Measurements from ENCODE around the gene C17orf113.

C17orf113 gene

DNA sequence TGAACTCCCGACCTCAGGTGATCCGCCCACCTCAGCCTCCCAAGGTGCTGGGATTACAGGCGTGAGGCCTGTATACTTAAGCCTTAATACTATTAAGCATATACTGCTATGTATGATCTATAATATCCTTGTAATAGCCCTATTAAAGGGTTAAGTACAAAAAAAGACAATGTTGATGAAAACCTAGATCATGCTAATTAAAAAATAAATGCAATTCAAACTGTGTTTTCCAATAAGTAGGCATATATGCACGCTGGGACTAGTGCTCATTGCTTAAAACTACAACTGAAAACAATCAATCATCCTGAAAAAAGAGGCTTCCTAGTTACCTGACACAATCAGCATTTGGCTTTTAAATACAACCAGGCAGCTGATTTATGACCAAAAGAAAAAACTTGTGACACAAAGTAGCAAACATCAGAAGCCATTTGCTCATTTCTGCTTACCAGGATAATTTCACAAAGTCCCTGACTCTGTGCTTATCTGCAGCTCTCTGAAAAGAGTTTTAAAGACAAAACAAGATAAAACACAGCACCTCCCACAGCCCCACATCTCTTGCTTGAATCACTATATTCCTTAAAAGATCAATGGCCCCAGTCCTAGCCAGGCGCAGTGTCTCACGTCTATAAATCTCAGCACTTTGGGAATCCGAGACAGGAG lies 36.8 kb upstream of the C17orf113 start:
- no peaks in the 10 kb centered on the region for H3K36me3 ChIP-seq (ENCODE audit: control insufficient read depth, insufficient read depth, low read length)
- H3K4me1 ChIP-seq (ENCODE audit: control insufficient read depth, insufficient read depth, low read length): peaks cover 5% of the 10 kb centered on the region
- peaks cover 7% of the 10 kb centered on the region for H3K27me3 ChIP-seq (ENCODE audit: control insufficient read depth, insufficient read depth, low read length)
- H3K9me3 ChIP-seq (ENCODE audit: control insufficient read depth, low read length): no peaks in the 10 kb centered on the region
- no peak overlapping the region for H3K9ac ChIP-seq (ENCODE audit: low read length)
- H3K4me3 ChIP-seq (ENCODE audit: low read length): no peak overlapping the region

GRCh38 chr17:42081516-42082129 lies 31.2 kb upstream of the C17orf113 start:
- no peaks in the 10 kb centered on the region for H3K27me3 ChIP-seq (ENCODE audit: control insufficient read depth, insufficient read depth, low read length)
- no peaks in the 10 kb centered on the region for H3K9me3 ChIP-seq (ENCODE audit: control insufficient read depth, low read length)

GRCh38 chr17:42079541-42079940 lies 29.1 kb upstream of the C17orf113 start:
- Histone ChIP-seq H3K9me3 (ENCODE audit: control insufficient read depth, low read length) (no peaks in the 10 kb centered on the region), H3K4me1 (ENCODE audit: control insufficient read depth, insufficient read depth, low read length) (no peaks in the 10 kb centered on the region), H3K36me3 (ENCODE audit: control insufficient read depth, insufficient read depth, low read length) (no peaks in the 10 kb centered on the region), H3K27me3 (ENCODE audit: control insufficient read depth, insufficient read depth, low read length) (no peaks in the 10 kb centered on the region), H3K4me3 (ENCODE audit: low read length) (no peak overlapping the region), H3K9ac (ENCODE audit: low read length) (no peak overlapping the region)

More at GRCh38 chr17:42081516-42082129, 31.2 kb upstream of the C17orf113 start:
- no peak overlapping the region for H3K9ac ChIP-seq (ENCODE audit: low read length)
- H3K4me1 ChIP-seq (ENCODE audit: control insufficient read depth, insufficient read depth, low read length): no peaks in the 10 kb centered on the region
- H3K36me3 ChIP-seq (ENCODE audit: control insufficient read depth, insufficient read depth, low read length): no peaks in the 10 kb centered on the region
- H3K4me3 ChIP-seq (ENCODE audit: low read length): no peak overlapping the region

DNA sequence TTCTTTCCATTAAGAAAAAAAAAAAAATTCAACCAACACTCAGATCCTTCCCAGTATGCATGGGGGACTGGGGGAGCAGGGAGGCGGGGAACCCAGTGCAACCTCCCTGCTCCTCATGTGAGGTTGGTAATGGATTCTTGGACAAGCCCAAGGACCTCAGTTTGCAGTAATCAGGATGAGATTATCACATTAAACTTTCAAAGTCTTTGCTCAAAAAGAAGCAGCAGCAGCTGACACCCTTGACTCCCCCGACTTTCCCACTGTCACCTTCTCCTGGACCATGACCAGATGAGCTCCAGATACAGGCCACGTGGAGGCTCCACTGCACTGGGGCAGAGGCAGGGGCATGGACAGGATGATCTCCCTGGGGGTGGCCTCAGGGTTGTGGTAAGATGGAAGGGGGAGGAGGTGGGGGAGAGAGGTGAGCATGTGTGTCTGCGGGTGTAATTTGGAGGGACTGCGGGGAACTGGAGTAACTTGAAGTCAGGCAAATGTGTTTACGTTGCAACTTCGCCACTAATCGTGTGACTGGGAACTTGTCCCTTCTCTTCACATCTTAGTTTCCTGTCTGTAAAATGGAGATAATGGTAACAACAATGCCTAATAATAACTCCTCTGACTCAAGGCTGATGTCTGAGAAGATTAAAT lies 28.1 kb upstream of the C17orf113 start:
- H3K9ac ChIP-seq (ENCODE audit: low read length): no peak overlapping the region

GRCh38 chr17:42077755-42078154 lies 27.4 kb upstream of the C17orf113 start:
- H3K27me3 ChIP-seq (ENCODE audit: control insufficient read depth, insufficient read depth, low read length): peaks cover 11% of the 10 kb centered on the region
- no peaks in the 10 kb centered on the region for H3K9me3 ChIP-seq (ENCODE audit: control insufficient read depth, low read length)
- peaks cover under 1% of the 10 kb centered on the region for H3K4me1 ChIP-seq (ENCODE audit: control insufficient read depth, insufficient read depth, low read length)
- H3K36me3 ChIP-seq (ENCODE audit: control insufficient read depth, insufficient read depth, low read length): no peaks in the 10 kb centered on the region
- no peak overlapping the region for H3K4me3 ChIP-seq (ENCODE audit: low read length)
- no peak overlapping the region for H3K9ac ChIP-seq (ENCODE audit: low read length)

More for the DNA sequence above, 28.1 kb upstream of the C17orf113 start:
- Histone ChIP-seq H3K4me1 (ENCODE audit: control insufficient read depth, insufficient read depth, low read length) (no peaks in the 10 kb centered on the region), H3K9me3 (ENCODE audit: control insufficient read depth, low read length) (no peaks in the 10 kb centered on the region), H3K4me3 (ENCODE audit: low read length) (no peak overlapping the region), H3K27me3 (ENCODE audit: control insufficient read depth, insufficient read depth, low read length) (peaks cover 4% of the 10 kb centered on the region), H3K36me3 (ENCODE audit: control insufficient read depth, insufficient read depth, low read length) (no peaks in the 10 kb centered on the region)

DNA sequence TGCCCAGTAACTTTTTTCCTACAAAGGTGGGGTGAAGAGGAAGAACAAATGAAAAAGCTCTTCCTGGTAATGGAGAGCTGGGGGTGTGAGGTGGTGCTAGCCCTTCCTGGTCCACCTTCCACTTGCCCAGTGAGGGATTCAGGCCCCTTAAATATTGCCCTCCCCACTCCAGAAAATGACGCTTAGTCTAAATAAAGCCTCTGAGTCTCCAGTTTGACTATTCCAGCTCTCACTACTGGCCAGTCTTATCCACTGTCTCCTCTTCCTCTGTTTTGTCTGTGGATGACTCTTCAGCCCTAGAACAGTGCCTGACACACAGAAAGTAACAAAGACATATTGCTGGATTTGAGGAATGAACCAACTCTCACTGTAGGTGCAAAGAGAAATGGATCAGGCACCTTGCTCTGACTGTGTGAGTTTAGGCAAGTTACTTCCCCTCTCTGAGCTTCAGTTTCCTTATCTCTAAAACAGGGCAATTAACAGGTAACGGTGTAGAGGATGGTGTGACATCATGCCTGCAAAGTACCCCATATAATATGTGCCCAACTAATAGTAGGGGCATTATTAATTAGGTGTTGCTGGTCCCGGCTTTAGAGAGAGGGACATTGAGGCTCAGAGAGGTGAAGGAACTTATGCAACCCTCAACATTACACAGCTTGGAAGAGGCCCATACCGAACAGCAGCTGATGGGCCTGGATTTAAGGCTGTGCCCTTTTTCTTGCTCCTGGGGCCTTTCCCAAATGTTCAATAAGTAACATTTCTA lies 26.6 kb upstream of the C17orf113 start:
- H3K4me3 ChIP-seq (ENCODE audit: low read length): no peak overlapping the region
- peaks cover 8% of the 10 kb centered on the region for H3K4me1 ChIP-seq (ENCODE audit: control insufficient read depth, insufficient read depth, low read length)
- H3K36me3 ChIP-seq (ENCODE audit: control insufficient read depth, insufficient read depth, low read length): no peaks in the 10 kb centered on the region
- H3K27me3 ChIP-seq (ENCODE audit: control insufficient read depth, insufficient read depth, low read length): peaks cover 19% of the 10 kb centered on the region
- H3K9me3 ChIP-seq (ENCODE audit: control insufficient read depth, low read length): no peaks in the 10 kb centered on the region
- H3K9ac ChIP-seq (ENCODE audit: low read length): no peak overlapping the region

DNA sequence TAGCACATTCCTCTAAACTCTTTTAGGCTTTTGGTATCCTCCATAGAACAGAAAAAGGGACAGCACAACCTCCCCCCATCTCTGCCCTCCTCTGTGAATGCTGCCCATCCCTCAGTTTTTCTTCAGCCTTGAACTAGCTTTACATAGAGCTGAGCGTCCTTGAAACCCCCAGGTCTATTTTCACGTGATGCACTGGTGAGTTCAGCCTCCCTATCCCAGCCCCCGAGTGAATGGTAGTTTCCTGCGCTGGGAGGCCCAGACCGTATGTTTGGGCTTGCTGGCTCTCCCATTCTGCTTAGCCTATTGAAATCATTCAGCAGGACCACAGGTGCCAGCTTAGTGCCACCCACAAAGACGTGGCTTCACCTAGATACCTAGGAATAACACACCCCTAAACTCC lies 25.4 kb upstream of the C17orf113 start:
- Histone ChIP-seq H3K4me3 (ENCODE audit: low read length) (no peak overlapping the region), H3K36me3 (ENCODE audit: control insufficient read depth, insufficient read depth, low read length) (no peaks in the 10 kb centered on the region), H3K9me3 (ENCODE audit: control insufficient read depth, low read length) (no peaks in the 10 kb centered on the region), H3K27me3 (ENCODE audit: control insufficient read depth, insufficient read depth, low read length) (peaks cover 31% of the 10 kb centered on the region), H3K9ac (ENCODE audit: low read length) (no peak overlapping the region), H3K4me1 (ENCODE audit: control insufficient read depth, insufficient read depth, low read length) (peaks cover 8% of the 10 kb centered on the region)

- Histone ChIP-seq H3K9me3 (ENCODE audit: control insufficient read depth, low read length) (no peaks in the 10 kb centered on the region), H3K4me1 (ENCODE audit: control insufficient read depth, insufficient read depth, low read length) (peaks cover 22% of the 10 kb centered on the region), H3K4me3 (ENCODE audit: low read length) (no peak overlapping the region), H3K9ac (ENCODE audit: low read length) (no peak overlapping the region), H3K27me3 (ENCODE audit: control insufficient read depth, insufficient read depth, low read length) (peaks cover 43% of the 10 kb centered on the region), H3K36me3 (ENCODE audit: control insufficient read depth, insufficient read depth, low read length) (no peaks in the 10 kb centered on the region)
These were observed 22.2 kb upstream of the C17orf113 start for GRCh38 chr17:42072323-42073187.

DNA sequence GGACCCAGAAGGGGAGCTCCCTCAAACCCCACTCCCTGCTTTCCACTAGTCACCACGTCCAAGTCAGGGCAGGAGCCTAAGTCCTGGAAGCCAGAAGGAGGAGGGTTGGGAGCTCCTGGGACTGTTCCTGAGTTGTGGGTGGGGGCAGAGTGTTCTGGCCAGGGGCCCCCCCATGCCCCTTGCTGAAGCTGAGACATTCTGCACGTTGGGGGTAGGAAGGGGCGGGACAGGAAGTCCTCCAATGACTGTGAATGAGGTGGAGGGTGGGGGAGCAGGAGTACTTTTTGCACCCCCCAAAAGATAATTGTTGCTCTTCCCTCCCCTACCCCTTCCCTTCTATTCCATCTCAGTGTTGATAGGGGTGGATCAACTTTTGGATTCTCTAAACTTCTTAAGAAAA lies 21.4 kb upstream of the C17orf113 start:
- Histone ChIP-seq H3K27me3 (ENCODE audit: control insufficient read depth, insufficient read depth, low read length) (peaks cover 43% of the 10 kb centered on the region), H3K36me3 (ENCODE audit: control insufficient read depth, insufficient read depth, low read length) (no peaks in the 10 kb centered on the region), H3K9ac (ENCODE audit: low read length) (no peak overlapping the region), H3K9me3 (ENCODE audit: control insufficient read depth, low read length) (no peaks in the 10 kb centered on the region), H3K4me1 (ENCODE audit: control insufficient read depth, insufficient read depth, low read length) (peaks cover 25% of the 10 kb centered on the region), H3K4me3 (ENCODE audit: low read length) (no peak overlapping the region)

DNA sequence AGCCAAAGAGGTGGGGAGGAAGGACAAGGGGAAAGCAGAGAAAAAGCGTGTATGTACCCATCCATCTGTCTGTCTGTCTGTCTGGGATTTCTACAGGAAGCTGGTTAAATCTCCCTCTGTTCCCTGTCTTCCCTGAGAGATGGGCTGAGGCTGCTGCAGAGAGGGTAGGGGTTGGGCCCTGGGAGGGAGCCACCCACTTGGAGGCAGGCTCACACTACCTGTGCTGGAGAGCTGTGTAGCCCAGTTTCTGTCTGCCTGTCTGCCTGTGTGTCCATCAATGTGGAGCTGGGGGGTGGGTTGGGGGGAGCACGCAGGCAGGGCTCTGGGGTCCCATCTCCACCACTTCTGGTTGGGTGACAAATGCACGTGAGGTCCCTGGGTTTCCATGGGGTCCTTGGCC lies 18.6 kb upstream of the C17orf113 start:
- Histone ChIP-seq H3K36me3 (ENCODE audit: control insufficient read depth, insufficient read depth, low read length) (no peaks in the 10 kb centered on the region), H3K9me3 (ENCODE audit: control insufficient read depth, low read length) (no peaks in the 10 kb centered on the region), H3K4me3 (ENCODE audit: low read length) (no peak overlapping the region), H3K27me3 (ENCODE audit: control insufficient read depth, insufficient read depth, low read length) (peaks cover 43% of the 10 kb centered on the region), H3K9ac (ENCODE audit: low read length) (no peak overlapping the region), H3K4me1 (ENCODE audit: control insufficient read depth, insufficient read depth, low read length) (peaks cover 25% of the 10 kb centered on the region)

- peaks cover 30% of the 10 kb centered on the region for H3K27me3 ChIP-seq (ENCODE audit: control insufficient read depth, insufficient read depth, low read length)
- no peak overlapping the region for H3K9ac ChIP-seq (ENCODE audit: low read length)
- H3K36me3 ChIP-seq (ENCODE audit: control insufficient read depth, insufficient read depth, low read length): no peaks in the 10 kb centered on the region
- H3K9me3 ChIP-seq (ENCODE audit: control insufficient read depth, low read length): no peaks in the 10 kb centered on the region
- peaks cover 22% of the 10 kb centered on the region for H3K4me1 ChIP-seq (ENCODE audit: control insufficient read depth, insufficient read depth, low read length)
- H3K4me3 ChIP-seq (ENCODE audit: low read length): no peak overlapping the region
These were observed 17.1 kb upstream of the C17orf113 start for GRCh38 chr17:42067371-42068091.

Measured in mucosa of stomach (tissue), 1 donor.